OCI-LY7 (cell line): ENCODE results near the gene CBR3.
"Not testable (repeated sequence)": the region's sequence is repeated elsewhere in the genome, so short reads cannot be mapped to it uniquely, and the experiment has no call there.

Experiments
- EZH2phosphoT487 ChIP-seq: fragments of 200-600 bp; sonication (generic); IDR thresholded peaks from 2 replicates; pipeline ENCODE4 v1.6.1; 2018; ENCODE audit warnings: low read depth, borderline replicate concordance, mild to moderate bottlenecking, mixed run types, antibody characterized with exemption, low read length, moderate library complexity, mixed read lengths
- TF ChIP-seq, protein P1 (sequence below): fragments of 200-600 bp; sonication (generic); conservative IDR thresholded peaks from 2 replicates; pipeline ENCODE4 v1.5.1; 2014; ENCODE audit warnings: mild to moderate bottlenecking, antibody characterized with exemption, low read length, moderate library complexity, mixed read lengths

DNA sequence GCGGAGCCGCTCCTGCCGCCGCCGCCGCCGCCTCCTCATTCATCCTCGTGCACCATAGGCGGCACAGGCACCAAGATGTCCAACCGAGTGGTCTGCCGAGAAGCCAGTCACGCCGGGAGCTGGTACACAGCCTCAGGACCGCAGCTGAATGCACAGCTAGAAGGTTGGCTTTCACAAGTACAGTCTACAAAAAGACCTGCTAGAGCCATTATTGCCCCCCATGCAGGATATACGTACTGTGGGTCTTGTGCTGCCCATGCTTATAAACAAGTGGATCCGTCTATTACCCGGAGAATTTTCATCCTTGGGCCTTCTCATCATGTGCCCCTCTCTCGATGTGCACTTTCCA, 4.5 kb upstream of the CBR3 start:
- TF ChIP-seq, protein P1, sequence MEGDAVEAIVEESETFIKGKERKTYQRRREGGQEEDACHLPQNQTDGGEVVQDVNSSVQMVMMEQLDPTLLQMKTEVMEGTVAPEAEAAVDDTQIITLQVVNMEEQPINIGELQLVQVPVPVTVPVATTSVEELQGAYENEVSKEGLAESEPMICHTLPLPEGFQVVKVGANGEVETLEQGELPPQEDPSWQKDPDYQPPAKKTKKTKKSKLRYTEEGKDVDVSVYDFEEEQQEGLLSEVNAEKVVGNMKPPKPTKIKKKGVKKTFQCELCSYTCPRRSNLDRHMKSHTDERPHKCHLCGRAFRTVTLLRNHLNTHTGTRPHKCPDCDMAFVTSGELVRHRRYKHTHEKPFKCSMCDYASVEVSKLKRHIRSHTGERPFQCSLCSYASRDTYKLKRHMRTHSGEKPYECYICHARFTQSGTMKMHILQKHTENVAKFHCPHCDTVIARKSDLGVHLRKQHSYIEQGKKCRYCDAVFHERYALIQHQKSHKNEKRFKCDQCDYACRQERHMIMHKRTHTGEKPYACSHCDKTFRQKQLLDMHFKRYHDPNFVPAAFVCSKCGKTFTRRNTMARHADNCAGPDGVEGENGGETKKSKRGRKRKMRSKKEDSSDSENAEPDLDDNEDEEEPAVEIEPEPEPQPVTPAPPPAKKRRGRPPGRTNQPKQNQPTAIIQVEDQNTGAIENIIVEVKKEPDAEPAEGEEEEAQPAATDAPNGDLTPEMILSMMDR, result not testable (repeated sequence)
- TF ChIP-seq EZH2phosphoT487, result not testable (repeated sequence)
